Testis (tissue), 3 donors: ENCODE results near the gene PDCD10. TPM values are rescaled to one million over a fixed set of nuclear protein-coding genes. Genes with fewer than 3 reads are reported as not detected.

Experiments
- DNase-seq: peaks from one replicate; pipeline ENCODE4 v3.0.0-alpha.2; 2019
- H3K27ac ChIP-seq, 2 donors: fragments of 200-600 bp; sonication (generic); one replicate each; pipeline ENCODE4 v1.5.1; 2019
- H3K27me3 ChIP-seq: fragments of 200-600 bp; sonication (generic); one replicate; pipeline ENCODE4 v1.5.1; 2019
- H3K36me3 ChIP-seq: fragments of 200-600 bp; sonication (generic); one replicate; pipeline ENCODE4 v1.5.1; 2017; ENCODE audit warnings: low read depth; ENCODE audit errors: missing control alignments
- H3K4me1 ChIP-seq: fragments of 200-600 bp; sonication (generic); one replicate; pipeline ENCODE4 v1.5.1; 2019
- H3K4me3 ChIP-seq, 2 donors: fragments of 200-600 bp; sonication (generic); one replicate each; pipeline ENCODE4 v1.5.1; 2017 to 2019
- H3K9me3 ChIP-seq: fragments of 200-600 bp; sonication (generic); one replicate; pipeline ENCODE4 v1.5.1; 2017
- POLR2A ChIP-seq: fragments of 450-650 bp; IDR thresholded peaks from one replicate; pipeline ENCODE4 v1.6.1; 2017; ENCODE audit warnings: antibody characterized with exemption, mild to moderate bottlenecking, moderate library complexity
- WGBS, 2 donors: methylation state at CpG; one replicate each; pipeline ENCODE4 v1.1.5; 2018; 5-methylcytosine and 5-hydroxymethylcytosine counted together
- intact Hi-C: fragments of 100-400 bp; cut with DNase I; formaldehyde crosslinking; loops from one replicate; pipeline ENCODE4 v1.15.1; 2023; ENCODE audit warnings: low total_unique reads
- polyA plus RNA-seq: library from polyadenylated mRNA; stranded (reverse); fragments of 350-450 nt; fragmentation: Illumina TruSeq; extraction: RNeasy Lipid Tissue Mini Kit (QIAGEN cat#74804); gene quantifications from one replicate; pipeline ENCODE4 v1.2.3, GENCODE V29; 2014; ENCODE audit warnings: low read depth, low replicate concordance; ENCODE audit not compliant: insufficient read depth
- total RNA-seq, 2 donors: library from RNA; depleted of rRNA; stranded (reverse); fragments of >200 nt; gene quantifications; one replicate each; pipeline ENCODE4 v1.2.3, GENCODE V29; 2016
- TF ChIP-seq, protein P1 (sequence below), 3 experiments: fragments of 450-650 bp in 2 of 3; fragments of 200-600 bp in 1 of 3; sonication (generic) in 1 of 3; IDR thresholded peaks; one replicate each; pipeline ENCODE4 v1.5.1; 2016 to 2019; ENCODE audit warnings: antibody characterized with exemption in 3 of 3, mild to moderate bottlenecking in 2 of 3, moderate library complexity in 1 of 3

The PDCD10 gene
- total and polyA plus RNA-seq, 3 donors from 2014 or later: 59.4 to 64.7 (median 62.8) TPM

DNA sequence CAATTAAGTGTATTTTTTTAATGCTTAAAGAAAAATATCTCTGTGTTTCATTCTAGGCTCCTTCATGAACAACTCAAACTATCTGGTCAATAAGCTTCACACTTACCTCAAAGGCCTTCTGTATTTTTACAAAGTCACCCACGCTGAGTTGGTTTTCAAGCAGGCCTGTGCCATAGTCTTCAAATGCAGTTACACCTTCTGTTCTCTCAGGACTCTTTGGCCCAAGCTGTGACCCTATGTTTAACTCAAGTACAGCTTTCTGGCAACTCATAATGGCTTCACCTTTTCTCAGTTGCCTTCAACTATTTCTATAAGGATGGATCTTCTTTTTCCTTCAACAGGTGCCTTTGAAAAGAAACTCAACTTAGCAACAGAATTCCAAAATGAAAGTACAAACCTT lies 81.5 kb downstream of the PDCD10 start:
- no peak for DNase-seq
- WGBS, 2 donors: 85 to 87% methylated on average over 1 of the region's 1 CpG

DNA sequence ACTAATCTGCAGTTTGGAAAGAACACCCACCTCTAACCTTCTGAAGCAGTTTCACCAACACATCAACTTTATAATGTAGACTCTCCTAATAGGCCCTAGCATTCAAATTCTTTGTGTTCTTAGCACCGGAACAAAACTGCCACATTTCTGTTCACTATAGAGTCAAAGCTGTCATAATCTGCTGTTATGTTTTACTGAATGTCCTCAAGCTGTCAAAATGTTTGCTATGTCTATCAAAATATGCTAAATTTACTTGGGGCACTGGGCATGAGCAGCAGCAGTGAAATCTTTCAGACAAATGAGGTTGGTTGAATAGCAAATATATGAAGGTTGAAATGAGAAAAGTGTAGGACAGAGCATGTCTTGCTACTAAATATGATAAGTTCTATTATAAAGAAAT lies 82.9 kb downstream of the PDCD10 start:
- intact Hi-C loops: no loop called here
- H3K27me3 ChIP-seq: no peaks in the 10 kb centered on the region
- WGBS, 2 donors: 93 to 95% methylated on average over 1 of the region's 1 CpG
- H3K4me3 ChIP-seq: no peak overlapping the region
- H3K4me1 ChIP-seq: no peaks in the 10 kb centered on the region
- H3K27ac ChIP-seq: no peak overlapping the region
- no peaks in the 10 kb centered on the region for H3K9me3 ChIP-seq
- H3K36me3 ChIP-seq: no peaks in the 10 kb centered on the region
- DNase-seq: no peak
- TF ChIP-seq, protein P1, sequence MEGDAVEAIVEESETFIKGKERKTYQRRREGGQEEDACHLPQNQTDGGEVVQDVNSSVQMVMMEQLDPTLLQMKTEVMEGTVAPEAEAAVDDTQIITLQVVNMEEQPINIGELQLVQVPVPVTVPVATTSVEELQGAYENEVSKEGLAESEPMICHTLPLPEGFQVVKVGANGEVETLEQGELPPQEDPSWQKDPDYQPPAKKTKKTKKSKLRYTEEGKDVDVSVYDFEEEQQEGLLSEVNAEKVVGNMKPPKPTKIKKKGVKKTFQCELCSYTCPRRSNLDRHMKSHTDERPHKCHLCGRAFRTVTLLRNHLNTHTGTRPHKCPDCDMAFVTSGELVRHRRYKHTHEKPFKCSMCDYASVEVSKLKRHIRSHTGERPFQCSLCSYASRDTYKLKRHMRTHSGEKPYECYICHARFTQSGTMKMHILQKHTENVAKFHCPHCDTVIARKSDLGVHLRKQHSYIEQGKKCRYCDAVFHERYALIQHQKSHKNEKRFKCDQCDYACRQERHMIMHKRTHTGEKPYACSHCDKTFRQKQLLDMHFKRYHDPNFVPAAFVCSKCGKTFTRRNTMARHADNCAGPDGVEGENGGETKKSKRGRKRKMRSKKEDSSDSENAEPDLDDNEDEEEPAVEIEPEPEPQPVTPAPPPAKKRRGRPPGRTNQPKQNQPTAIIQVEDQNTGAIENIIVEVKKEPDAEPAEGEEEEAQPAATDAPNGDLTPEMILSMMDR (IDR thresholded peaks at IDR 0.05): no peak
- no peak for TF ChIP-seq POLR2A

More for the DNA sequence above, 81.5 kb downstream of the PDCD10 start:
- intact Hi-C loops: no loop called here
- TF ChIP-seq, protein P1 (IDR thresholded peaks at IDR 0.05): no peak
- no peak for TF ChIP-seq POLR2A
- no peak overlapping the region for H3K27ac ChIP-seq
- H3K4me1 ChIP-seq: no peaks in the 10 kb centered on the region
- H3K4me3 ChIP-seq: no peak overlapping the region
- no peaks in the 10 kb centered on the region for H3K9me3 ChIP-seq
- H3K36me3 ChIP-seq: no peaks in the 10 kb centered on the region
- no peaks in the 10 kb centered on the region for H3K27me3 ChIP-seq

DNA sequence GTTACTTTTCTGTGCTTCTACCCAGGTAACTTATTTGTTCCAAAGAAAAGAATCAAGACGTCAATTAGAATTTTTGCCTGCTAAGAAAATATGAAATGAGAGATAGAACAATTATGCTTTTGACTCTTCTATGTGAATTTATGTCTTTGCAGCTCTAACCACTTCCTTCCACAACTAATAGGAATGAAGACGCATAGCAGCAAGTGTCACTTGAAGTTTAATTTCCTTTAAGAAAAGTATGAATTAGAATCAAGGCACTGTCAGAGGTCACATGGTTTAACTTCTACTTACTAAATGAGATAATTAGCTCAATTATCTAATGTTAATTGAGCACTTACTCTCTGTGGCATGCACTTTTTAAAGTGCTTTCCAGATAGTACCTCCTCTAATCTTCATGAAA lies 84.2 kb downstream of the PDCD10 start:
- TF ChIP-seq, protein P1 (IDR thresholded peaks at IDR 0.05): no peak
- no peak for TF ChIP-seq POLR2A
- WGBS, 2 donors: 84 to 85% methylated on average over 2 of the region's 2 CpGs
- no peaks in the 10 kb centered on the region for H3K9me3 ChIP-seq
- H3K27me3 ChIP-seq: no peaks in the 10 kb centered on the region
- no peaks in the 10 kb centered on the region for H3K36me3 ChIP-seq
- no peak overlapping the region for H3K4me3 ChIP-seq
- H3K27ac ChIP-seq: no peak overlapping the region
- DNase-seq: no peak
- no peaks in the 10 kb centered on the region for H3K4me1 ChIP-seq
- intact Hi-C loops: no loop called here

DNA sequence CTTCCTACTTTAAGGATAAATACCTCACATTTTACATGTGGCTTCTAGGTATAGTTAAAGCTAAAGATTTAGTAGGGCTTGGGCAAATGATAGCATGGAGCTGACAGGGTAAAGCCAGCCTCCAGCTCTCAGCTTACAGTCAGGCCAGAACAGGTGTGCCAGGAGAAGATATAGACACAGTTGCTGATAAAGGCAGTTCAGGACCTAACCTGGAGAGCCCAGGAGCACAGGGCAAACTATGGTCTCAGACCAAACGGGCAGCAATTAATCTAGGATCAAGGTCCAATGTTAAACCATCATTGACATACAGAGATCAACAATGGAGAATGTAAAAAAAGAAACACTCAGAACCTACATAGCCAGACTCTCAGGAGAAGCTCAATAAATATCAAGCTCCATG lies 84.9 kb downstream of the PDCD10 start:
- TF ChIP-seq, protein P1 (IDR thresholded peaks at IDR 0.05): no peak
- TF ChIP-seq POLR2A: no peak
- intact Hi-C loops: no loop called here
- no peaks in the 10 kb centered on the region for H3K9me3 ChIP-seq
- H3K27me3 ChIP-seq: no peaks in the 10 kb centered on the region
- 90 to 93% methylated on average over 1 of the region's 1 CpG for WGBS, 2 donors
- no peak for DNase-seq
- H3K36me3 ChIP-seq: no peaks in the 10 kb centered on the region
- H3K4me1 ChIP-seq: no peaks in the 10 kb centered on the region
- no peak overlapping the region for H3K4me3 ChIP-seq
- no peak overlapping the region for H3K27ac ChIP-seq

DNA sequence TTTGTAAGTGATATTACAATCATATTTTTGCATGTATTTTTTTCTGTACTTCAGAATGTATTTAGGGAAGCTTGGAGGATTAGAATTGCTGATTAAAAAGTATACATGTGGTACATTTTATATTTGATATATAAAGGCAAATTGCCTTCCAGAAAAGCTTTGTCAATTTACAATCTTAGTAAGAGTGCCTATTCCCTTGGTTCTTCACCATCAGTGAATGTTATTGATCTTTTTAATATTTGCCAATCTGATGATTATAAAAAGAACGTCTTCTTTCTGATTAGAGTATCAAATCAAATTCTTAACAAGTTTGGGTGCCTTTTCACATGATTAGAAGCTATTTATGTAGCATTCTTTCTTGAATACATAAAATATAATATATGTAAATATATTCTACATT lies 90.1 kb downstream of the PDCD10 start:
- no peaks in the 10 kb centered on the region for H3K9me3 ChIP-seq
- DNase-seq: no peak
- H3K4me1 ChIP-seq: no peaks in the 10 kb centered on the region
- 81 to 88% methylated on average over 1 of the region's 1 CpG for WGBS, 2 donors
- no peaks in the 10 kb centered on the region for H3K27me3 ChIP-seq
- no peak overlapping the region for H3K4me3 ChIP-seq
- H3K36me3 ChIP-seq: no peaks in the 10 kb centered on the region
- no peak overlapping the region for H3K27ac ChIP-seq
- no peak for TF ChIP-seq POLR2A
- TF ChIP-seq, protein P1 (IDR thresholded peaks at IDR 0.05): no peak
- intact Hi-C loops: no loop called here
